Tongue (tissue), 1 donor: Measurements from ENCODE around the gene CLCN3. TPM values are rescaled to one million over a fixed set of nuclear protein-coding genes. Genes with fewer than 3 reads are reported as not detected.

Experiments used
- total RNA-seq: library from RNA; depleted of rRNA; stranded (reverse); fragments of >200 nt; gene quantifications from one replicate; pipeline ENCODE4 v1.2.3, GENCODE V29; 2014

The CLCN3 gene
- total RNA-seq, 1 donor from 2014 or later, result 61.1 TPM

Other genes starting within 250 kb of the CLCN3 start
- gene NEK1, start 8.0 kb upstream of the CLCN3 start, total RNA-seq, result 16.6 TPM
- gene HPF1, start 137.4 kb downstream of the CLCN3 start, total RNA-seq, result 21.2 TPM